Measurements from ENCODE around the gene KLK8.
"Not testable (repeated sequence)": the region's sequence is repeated elsewhere in the genome, so short reads cannot be mapped to it uniquely, and the experiment has no call there.

The KLK8 gene

DNA sequence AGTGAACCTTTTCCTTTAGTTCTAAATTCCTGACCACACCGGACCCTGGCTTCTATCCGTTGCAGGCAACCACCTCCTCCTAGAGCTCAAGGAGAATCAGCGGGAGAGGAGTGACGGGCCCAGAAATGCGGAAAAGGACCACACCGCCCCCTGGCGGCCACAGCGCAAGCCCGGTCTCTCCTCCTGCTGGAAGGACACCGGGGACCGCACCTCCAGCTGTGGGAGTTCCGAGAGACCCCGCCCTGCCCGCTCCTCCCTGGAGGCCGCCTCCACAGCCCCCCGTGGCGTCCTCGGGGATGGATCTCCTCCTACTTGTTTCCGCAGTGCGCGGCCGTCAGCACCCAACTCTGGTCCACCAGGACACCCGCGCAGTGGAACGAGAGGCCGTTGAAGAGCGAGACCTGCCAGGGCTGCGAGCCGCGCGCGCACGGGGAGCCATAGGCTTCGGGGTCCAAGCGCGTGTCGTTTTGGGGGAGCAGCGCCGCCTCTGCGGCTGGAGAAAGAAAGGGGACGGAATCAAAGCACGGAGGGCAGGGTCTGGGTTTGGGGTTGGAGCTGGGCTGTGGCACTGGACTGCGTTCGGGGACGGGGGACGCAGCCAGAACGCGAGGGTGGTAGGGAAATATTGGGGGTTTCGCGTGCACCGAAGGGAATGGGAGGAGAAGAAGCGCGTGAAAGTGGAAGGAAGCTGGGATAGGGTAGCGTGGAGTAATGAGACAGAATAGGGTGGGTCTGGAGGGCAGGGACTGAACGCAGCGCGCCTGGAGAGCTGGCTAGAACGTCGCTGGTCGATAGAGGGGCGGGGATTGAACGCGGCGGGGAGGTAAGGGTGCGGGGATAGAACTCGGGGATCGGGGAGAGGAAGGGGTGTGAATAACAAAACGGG is 15.6 kb upstream of the KLK8 start:
- DNase-seq = peak; percentile 40

DNA sequence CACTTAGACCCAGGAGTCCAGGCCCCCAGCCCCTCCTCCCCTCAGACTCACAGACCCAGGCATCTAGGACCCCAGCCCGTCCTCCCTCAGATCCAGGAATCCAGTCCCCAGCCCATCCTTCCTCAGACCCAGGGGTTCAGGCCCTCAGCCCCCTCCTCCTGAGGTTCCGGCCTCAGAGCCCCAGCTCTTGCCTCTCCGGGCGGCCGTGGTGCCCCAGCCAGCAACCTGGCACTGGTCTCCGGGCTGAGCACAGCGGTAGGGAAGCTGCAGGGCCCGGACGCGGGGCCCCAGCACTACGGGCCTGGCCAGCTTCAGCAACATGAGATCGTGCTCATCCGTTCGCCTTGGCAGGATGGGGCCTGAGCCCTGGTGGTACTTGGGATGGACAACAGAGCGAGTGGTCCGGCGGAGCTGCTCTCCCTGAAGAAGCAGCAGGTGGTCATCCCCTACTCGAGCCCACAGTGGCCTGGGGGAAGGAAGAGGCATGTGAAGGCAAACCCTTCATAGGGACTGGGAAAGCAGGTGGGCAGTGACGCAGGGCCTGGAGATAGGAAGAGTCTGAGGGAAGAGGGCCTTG is 14.4 kb upstream of the KLK8 start:
- no peak for DNase-seq

DNA sequence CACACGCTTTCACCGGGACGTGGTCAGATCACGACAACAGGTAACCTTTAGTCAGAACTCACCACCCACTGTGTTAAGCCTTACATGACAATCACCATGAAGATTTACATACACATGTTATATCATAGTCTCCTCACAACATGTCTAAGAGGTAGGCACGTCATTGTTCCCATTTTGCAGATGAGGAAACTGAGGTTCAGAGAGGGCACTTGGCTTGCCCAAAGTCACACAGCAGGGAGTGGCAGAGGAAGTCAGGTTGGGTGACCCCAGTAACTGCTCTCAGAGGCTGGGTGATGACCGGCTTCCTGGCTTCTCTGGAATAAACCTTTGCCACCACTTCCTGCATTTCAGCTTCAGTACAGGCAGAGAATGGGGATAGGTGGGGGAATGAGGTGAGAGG is 12.8 kb upstream of the KLK8 start:
- no peak for DNase-seq

DNA sequence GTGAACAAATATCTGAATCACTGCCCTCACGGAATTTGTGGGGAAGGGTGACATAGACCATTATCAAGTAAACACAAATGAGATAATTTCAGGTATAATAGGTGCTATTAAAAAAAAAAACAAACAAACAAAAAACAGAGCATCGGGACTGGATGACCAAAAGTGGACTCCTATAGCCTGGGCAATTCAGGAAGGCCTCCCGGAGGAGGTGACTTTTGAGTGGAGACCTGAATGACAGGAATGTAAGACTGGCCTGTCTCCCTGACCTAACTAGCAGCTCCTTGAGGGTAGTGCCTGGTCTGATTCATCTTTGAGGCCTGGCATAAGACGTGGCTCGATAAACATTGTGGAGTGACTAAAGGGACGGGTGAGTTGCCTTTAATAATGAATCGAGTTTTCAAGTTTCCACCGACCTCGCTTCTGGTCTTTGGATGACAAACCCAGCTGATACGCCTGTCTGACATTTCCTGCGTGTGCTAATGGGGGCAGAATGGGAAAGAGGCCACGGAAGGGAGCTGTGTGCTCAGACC is 11.3 kb upstream of the KLK8 start:
- no peak for DNase-seq

DNA sequence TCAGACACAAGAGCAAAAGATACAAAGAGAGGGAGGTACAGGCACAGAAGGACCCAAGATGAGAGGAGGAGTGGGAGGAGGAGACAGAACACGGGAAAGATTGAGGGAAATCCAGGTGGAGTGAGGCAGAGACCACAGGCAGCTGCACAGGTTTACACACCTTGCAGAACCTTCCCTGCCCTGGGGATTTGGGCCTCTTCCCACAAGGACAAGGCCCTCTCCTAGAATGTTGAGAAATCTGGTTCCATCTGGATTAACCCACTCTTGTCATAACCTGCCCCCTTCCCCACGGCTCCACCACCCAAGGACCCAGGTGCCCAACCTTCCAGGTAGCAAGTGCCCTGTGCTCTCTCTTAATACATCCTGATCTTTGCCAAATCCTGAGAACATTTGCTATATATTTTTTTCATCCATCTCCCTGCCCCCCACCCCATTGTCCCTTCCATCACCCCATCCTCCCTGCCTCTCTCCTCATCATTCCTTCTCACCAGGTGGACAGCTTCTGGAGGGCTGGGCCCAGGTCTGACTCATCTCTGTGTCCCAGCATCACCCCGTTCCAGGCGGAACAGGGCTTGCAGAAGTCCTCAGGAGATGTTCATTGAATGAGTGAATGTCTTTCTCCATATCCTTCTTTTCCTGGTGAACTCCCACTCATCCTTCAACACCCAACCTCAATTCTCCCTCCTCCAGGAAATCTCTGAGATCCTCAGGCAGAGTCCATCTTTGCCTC is 8.8 kb upstream of the KLK8 start:
- DNase-seq = no peak

DNA sequence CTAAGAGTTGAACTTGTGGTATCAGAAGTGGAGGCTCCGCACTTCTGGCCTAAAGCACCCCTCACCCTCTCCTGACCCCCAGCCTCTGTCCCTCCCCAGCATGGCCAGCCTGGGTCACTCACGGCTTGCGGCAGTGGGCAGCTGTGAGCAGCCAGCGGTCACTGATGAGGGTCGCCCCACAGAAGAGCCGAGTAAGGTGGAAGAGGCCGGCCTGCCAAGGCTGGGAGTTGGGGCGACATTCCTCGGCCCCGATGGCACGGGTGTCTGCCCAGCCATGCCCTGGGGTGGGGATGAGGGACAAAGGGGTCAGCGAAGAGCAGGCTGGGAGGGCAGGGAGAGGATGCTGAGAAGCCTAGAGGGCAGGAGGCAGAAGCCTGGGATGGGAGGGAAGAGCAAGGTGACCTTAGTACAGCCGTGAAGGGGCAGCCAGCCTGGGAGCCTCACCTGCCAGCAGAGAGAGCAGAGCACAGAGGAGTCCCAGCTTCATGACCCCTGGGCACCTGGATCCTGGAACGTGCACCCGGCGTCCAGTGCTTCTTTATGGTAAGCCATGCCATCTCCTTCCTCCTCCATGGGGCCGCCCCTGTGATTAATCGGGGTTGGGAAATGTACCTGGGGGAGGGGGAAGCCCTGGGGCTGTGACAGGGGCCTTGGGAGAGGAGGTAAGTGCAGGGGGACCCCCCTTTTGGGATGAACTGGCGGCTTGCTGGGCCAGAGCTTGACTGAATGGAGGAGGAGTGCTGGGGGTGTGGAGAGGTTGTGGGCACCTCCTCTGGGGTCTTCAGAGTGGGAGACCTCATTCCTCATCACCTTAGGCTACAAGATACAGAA is 7.9 kb upstream of the KLK8 start:
- no peak for DNase-seq

DNA sequence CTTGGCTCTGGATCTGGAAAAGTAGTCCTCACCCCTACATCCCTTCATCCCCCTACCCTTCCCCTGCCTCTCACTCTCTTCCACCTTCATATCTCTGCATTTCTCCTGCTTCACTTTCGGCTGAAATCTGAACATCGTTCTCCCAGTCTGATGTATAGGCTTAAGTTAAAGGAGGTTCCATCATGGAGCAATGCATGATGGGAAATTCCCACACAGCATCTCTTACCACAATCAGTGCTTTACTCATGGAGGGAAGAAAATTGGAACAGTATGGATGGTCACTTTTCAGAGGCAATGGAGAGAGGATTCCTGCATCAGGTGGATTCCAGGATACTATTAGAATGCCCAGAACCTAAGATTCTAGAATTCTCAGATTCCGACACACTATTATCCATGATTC is 6.1 kb upstream of the KLK8 start:
- DNase-seq = no peak

DNA sequence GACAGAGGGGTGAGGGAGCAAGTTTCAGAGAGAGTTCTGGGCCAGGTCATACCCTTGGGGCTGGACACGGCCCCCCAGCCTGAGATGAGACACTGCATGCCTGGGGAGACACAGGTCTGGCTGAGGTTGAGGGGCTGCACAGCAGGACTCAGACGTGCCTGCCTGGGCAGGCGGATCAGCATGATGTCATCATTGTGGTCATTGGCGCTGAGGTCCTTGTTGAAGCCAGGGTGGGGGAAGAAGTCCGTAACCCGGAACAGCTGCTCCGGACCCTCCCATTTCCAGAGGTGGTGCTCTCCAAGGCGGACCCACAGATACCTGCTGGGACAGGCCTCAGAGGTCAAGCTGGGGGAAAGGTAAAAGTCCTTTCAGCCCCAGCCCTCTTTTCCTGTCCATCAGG is 5.0 kb upstream of the KLK8 start:
- DNase-seq = no peak

DNA sequence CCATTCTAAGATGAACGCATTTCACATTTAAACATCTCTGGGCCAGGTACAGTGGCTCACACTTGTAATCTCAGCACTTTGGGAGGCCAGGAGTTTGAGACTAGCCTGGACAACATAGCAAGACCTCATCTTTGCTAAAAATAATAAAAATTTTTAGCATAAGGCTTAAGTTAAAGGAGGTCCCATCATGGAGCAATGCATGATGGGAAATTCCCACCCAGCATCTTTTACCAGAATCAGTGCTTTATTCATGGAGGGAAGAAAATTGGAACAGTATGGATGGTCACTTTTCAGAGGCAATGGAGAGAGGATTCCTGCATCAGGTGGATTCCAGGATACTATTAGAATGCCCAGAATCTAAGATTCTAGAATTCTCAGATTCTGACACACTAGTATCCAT is 3.8 kb upstream of the KLK8 start:
- no peak for DNase-seq

DNA sequence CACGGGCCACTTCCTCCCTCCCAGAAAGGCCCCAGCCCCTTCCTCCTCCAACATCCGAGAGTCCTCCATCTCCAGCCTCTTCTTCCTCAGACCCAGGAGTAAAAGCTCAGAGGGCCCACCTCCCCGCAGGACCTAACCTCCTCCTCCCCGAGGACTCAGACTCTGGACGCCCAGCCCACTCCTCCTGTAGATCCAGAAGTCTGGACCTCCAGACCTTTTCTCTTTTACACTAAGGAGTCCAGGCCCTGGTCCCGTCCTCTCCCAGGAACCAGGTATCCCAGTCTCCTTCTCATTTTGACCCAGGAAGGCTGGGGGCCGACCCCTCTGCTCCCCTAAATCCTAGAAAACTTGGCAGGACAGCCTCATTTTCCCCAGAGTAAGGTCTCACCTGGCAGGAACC is 1.9 kb upstream of the KLK8 start:
- no peak for DNase-seq

DNA sequence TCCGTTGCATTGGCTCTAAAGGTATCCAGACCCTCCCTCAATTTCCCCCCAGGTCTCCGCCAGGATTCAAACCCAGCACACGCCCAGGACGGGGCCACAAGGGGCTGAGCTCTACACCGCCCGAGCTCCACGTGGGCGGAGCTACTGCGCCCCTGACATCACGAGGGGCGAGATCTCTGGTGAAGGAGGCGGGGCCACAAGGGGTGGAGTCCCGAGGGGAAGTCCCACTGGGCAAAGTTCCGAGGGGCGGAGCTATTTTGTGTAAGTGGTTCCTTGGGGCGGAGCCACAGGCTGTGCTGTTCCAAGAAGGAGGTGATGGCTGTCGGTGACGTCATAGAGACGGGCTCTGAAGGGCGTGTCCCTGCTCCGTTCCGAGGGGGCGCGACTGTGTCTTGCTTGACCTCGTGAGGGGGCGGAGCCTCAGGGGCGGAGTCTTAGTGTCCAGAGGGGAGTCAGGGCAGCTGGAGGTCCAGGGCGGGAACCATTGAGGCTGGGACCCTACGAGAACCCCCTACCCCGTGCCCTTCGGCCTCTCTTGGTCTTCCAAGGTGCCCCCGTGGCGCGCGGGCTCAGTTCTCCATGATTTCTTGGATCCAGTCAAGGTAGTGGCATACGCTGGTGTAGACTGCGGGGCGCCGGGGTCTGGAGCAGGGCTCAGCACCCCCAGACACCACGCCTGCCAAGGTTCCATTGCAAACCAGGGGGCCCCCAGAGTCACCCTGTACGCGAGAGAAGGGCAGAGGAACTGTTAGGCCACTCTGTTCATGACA is 1.3 kb upstream of the KLK8 start:
- DNase-seq = peak; percentile 74

DNA sequence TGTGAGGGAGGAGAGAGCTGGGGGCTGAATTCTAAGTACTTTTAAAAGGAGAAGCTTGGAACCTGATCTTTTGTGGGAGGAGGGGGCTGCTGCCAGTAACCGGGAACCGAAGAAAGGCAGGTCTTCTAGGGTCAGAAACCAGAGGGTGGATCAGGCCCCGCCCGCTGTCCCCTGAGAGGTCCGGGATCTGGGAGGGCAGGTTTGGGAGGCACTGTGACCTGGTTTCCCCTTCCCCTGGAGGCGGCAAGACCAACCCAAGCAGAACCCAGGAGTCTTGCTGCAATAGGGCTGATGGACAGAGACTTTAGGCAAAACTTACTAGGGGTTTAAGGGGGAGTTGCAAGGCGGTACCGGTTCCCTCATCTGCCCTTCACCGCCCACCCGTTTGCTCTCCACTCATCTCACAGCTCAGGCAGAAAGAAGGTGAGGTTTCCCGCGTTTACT is 707 bp upstream of the KLK8 start:
- no peak for DNase-seq

DNA sequence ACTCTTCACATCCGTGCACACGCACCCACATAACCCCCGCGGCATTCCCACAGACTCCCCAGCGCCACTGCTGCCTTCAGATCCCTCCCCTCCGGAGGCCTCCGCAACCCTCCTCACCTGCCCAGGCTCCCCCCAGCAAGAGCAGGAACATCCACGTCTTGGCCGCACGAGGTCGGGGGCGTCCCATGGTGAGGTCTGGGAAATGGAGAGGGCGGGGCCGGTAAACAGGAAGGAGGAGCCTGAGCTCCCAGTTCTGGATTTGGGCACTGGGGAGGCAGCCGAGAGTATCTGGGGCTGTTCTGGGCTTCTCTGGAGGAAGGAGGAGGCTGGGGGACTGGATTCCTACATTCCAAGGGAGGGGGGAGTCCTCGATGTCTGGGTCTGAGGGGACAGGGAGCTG is 423 bp downstream of the KLK8 start:
- no peak for DNase-seq

DNA sequence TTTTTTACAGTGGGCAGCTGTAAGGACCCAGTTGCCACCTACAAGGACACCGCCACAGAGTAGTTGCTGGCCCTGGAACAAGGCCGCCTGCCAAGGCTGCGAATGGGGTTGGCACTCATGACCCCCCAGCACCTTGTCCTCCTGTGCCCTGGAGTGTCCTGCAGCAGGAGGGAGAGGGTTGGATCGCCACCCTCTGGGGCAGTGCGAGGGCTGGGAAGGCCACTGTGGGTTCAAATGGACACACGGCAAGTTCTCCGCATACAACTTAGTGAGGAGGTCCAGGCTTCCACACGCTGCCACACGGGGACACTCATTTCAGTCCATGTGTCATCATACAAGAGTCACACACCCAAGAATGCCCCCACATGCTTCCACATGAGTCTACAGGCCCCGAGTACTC is 978 bp downstream of the KLK8 start:
- DNase-seq = no peak

DNA sequence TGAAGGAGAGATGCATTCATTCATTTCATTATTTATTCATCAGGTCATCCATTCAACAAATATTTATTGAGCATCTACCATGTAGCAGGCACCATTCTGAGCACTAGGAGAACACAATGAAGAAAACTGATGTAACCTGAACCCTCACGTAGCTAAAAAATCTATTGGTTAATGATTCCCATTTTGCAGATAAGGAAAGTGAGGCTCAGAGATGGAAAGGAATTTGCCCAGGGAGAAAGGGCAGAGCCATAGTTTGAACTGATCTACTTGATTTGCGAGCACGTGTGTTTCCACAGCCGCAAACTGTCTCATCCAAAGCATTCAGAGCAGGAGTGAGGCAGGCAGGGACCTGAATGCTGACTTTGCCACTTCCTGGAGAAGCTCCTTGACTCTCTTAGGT is 2.7 kb downstream of the KLK8 start:
- DNase-seq = no peak

DNA sequence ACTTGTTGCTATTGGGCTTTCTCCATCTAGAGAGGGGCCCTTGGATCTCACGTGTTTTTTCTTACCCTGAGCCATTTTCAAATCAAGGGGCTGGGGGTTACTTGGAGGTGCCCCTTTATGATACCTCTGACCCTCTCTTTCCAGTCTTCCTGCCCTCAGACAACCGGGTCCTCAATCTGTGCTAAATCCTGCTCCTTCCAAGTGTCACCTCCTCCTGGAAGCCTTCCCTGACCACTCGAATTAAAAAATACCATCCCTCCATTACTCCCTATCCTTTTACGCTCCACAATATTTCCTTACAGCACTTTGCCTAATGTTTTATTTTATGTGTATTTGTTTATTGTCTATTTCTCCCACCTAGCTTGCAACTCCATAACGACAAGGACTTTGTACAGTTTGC is 3.3 kb downstream of the KLK8 start:
- no peak for DNase-seq

DNA sequence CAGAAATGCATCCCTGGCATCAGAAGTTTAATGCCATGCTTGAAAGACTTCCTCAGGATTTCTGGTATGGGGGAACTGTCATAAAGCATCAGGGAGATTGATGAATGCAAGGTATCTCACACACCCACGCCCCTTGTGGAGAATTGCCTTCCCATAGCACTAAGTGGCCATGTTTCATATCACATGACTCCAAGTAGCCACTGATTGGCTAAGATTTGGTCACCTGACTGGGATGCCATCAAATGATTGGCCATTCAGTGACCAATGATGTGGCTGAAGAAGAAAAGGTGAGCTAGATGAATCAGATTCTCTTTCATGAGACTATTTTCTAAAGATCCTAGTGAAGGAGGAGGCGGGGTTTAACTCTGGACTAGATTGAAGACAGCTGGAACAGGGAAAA is 7.3 kb downstream of the KLK8 start:
- DNase-seq = no peak

DNA sequence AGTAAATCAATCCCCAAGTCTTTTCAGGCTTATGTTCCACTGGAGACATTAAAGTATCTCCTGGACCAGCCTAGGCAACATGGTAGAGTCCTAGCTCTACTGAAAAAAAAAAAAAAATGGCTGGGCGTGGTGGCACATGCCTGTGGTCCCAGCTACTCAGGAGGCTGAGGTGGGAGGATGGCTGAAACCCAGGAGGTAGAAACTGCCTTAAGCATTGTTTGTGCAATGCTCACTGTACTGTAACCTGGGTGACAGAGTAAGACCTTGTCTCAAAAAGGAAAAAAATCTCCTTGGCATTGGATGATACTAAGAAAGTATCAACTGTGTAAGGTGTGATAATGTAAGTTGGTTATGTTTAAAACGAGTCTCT is 8.8 kb downstream of the KLK8 start:
- no peak for DNase-seq

DNA sequence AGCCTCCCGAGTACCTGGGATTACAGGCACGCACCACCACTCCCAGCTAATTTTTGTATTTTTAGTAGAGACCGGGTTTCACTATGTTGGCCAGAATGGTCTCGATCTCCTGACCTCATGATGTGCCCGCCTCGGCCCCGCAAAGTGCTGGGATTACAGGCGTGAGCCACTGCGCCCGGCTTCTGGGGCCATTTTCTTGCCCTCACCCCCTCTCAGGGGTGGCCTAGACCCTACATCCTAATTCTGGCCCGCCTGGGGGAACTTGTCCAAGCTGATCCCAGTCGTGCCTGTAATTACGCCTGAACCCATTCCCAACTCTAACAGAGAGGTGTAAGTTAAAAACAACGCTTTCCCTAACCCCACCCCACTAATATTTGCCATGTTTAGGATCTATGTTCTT is 17.0 kb downstream of the KLK8 start:
- not testable (repeated sequence) for DNase-seq

DNA sequence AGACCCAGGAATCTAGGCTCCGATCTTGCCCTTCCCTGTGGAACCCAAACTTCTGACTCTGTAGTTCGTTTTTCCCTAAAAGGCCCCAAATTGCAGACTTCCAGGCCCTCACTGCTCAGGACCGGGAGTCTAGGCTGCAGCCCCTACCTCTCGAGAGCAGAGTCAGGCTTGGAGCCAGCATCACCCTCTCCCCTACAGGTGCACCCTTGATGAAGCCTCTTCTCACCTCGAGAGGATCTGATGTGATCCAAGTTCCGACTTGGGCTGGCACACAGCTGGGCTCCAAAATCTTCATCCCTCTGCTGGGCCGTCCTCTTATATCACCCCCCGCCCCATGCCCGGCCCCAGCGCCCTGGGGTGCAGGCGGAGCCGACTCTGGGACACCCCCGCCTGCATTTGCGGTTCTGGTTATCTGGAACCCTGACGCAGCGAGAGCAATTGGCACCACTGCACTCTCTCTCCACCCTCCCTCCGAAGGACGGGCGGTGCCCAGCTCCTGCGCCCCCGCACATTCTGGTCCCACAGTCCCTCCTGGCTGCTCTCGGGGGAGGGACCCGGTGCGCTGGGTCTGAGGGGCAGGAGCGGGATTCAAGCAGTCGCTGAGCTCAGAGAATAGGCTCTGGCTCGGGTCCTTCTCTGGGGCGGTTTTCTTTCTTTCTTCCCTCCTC is 17.6 kb downstream of the KLK8 start, which contains the start of gene KLK7:
KLK7 (minus strand) TSS at position 293 of the 668 bp plus-strand sequence. CDS start 1,518 bp downstream, outside the sequence.
- DNase-seq = no peak

DNA sequence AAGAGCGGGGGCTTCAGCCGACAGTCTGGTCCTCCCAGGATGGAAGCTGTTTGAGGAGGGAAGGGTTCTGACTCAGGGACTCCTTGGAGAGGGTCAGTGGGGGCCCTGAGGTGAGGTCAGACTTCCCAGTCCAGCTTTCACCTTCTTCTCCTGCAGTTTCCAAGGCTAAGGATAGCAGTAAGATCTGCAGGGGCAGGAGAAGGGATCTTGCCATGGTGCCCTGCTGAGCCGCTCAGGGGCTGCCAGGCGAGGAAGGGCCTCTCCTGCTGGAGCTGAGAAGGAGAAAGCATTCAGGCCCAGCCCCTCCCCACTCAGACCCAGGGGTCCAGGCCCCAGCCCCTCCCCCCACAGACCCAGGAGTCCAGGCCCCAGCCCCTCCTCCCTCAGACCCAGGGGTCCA is 19.2 kb downstream of the KLK8 start:
- DNase-seq = no peak
